HTERT RPE-1 (cell line): ENCODE measurements around the gene SCN2A.

Experiments
- in situ Hi-C: fragments of 300-500 bp; cut with MboI; formaldehyde crosslinking; loops from 4 replicates; pipeline ENCODE4 v1.14.3; 2020; ENCODE audit warnings: low sequenced_read_pairs

The SCN2A gene

GRCh38 chr2:165410276-165410675 is 171.1 kb downstream of the SCN2A start:
- in situ Hi-C loops, result no loop called here

DNA sequence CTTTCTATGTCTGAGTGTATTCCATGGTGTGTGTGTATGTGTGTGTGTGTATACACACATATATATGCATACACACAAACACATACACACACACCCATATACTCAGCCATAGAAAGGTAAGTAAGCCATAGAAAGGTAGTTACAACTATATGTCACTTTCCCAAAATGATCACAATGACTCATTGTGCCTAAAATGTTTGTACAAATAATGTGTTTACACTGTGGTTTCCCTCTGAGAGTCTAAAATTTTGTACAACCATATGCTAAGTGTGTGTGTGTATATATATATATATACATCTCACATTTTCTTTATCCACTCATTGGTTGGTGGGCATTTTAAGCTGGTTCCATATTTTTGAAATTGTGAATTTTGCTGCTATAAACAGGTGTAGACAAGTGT is 175.0 kb downstream of the SCN2A start:
- in situ Hi-C loops, result no loop called here

DNA sequence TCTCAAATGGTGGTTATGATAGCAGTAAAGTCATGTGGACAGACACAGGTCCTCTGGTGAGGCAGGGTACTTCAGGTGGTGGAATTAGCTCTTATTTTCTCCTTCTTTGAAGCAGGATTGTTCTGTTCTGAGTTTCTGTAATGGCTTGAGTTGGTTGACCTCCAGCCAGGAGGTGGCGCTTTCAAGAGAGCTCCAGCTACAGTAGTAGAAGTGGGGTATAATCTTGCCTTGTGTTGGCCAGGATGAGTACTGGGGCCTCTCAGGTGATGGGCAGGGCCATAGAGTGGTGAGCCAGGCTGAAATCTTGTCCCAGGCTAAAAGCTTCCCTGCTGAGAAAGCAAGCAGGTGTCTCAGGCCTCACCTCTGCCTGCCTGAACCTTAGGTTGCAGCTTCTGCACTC is 177.8 kb downstream of the SCN2A start:
- in situ Hi-C loops, result no loop called here

- in situ Hi-C loops, result no loop called here
Observed at GRCh38 chr2:165420231-165420630, 181.0 kb downstream of the SCN2A start.

- in situ Hi-C loops, result no loop called here
Observed at GRCh38 chr2:165423081-165423480, 183.9 kb downstream of the SCN2A start.

GRCh38 chr2:165425556-165425955 is 186.3 kb downstream of the SCN2A start:
- in situ Hi-C loops, result no loop called here

- in situ Hi-C loops, result no loop called here
Observed at GRCh38 chr2:165427686-165428085, 188.5 kb downstream of the SCN2A start.

GRCh38 chr2:165428926-165429325 is 189.7 kb downstream of the SCN2A start:
- in situ Hi-C loops, result no loop called here

DNA sequence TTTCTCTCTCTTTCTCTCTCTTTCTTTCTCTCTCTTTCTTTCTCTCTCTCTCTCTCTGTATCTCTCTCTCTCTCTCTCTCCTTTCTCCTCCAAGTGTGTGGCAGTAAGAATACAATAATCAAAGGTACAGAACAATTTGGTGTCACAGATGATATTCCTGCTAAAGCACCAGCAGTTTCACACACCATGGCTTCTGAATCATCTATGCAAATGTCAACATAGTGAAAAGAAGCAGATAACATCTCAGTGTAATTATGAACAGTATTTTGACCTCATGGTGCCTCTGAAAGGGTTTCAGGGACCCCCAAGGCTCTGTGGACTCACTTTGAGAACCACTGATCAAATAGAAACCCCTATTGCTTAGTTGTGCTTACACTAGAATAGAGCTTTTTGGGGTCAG is 191.8 kb downstream of the SCN2A start:
- in situ Hi-C loops, result no loop called here

GRCh38 chr2:165432234-165432966 is 193.2 kb downstream of the SCN2A start:
- in situ Hi-C loops, result no loop called here

- in situ Hi-C loops, result no loop called here
Observed at GRCh38 chr2:165434865-165435496, 195.8 kb downstream of the SCN2A start.

GRCh38 chr2:165435611-165436010 is 196.4 kb downstream of the SCN2A start:
- in situ Hi-C loops, result no loop called here

DNA sequence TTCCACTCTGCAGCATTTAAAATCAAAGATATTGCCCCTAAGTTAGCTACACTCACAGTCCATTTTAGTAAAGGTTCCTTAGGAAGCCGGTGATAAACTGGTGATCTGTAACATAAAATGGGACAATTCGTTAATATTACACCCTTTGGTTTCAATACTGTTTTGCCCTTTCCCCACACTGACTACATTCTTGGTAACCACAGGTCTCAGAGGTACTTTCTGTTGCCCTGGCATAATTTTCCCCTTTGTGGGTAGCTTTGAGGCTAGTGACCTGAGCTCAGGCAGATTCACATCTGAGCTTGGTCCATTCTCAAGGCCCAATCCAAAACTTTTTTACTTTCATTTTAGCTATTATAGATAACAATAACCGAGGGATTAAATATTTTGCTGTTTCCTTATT is 197.3 kb downstream of the SCN2A start:
- in situ Hi-C loops, result no loop called here

DNA sequence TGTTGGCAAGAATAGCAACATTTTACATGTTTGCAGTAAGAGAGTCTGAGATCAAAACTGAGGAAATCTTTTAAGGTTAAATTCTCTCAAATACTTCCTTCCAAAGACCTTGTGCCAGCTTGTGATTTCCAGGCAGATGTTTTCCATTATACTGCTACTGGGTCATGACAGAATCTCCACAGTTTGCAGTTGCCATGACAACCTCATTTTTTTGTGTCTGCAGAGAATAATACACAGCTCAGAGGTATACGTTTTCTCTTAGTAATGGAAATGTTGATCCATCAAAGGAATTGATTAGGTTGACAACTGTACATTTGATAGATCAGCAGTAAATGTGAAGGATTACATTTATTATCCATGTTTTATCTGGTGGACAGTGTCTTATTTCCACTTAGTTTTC is 201.2 kb downstream of the SCN2A start:
- in situ Hi-C loops, result no loop called here
